GM18499 (cell line): ENCODE measurements around the gene RASL12.
"Not testable (repeated sequence)": the region's sequence is repeated elsewhere in the genome, so short reads cannot be mapped to it uniquely, and the experiment has no call there.

Experiments
- ATAC-seq: cut with Tn5 transposase; IDR thresholded peaks from one replicate; pipeline ENCODE4 v1.9.1; 2021; ENCODE audit warnings: moderate number of reproducible peaks; ENCODE audit not compliant: insufficient read depth, unreplicated experiment

RASL12 gene

DNA sequence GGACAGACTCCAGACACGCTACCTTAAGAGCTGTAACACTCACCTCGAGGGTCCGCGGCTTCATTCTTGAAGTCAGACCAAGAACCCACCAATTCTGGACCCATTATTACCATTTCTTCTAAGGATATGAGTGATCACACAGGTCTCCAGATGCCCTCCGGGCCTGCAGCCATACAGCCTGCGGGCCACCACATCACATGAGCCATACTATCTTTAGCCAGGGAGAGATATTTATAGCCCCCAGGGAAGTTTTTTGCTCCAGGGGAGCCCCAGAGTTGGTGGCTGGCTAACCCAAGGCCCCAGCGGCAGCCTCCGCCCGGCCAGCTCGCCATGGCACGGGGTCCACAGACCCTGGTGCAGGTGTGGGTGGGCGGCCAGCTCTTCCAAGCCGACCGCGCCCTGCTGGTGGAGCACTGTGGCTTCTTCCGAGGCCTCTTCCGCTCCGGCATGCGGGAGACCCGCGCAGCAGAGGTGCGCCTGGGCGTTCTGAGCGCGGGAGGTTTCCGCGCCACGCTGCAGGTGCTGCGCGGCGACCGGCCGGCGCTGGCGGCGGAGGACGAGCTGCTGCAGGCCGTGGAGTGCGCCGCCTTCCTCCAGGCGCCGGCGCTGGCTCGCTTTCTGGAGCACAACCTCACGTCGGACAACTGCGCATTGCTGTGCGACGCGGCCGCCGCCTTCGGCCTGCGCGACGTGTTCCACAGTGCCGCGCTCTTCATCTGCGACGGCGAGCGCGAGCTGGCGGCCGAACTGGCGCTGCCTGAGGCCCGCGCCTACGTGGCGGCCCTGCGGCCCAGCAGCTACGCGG, 8.9 kb upstream of the RASL12 start, which contains the start of gene KBTBD13:
TSS of gene KBTBD13 (plus strand) at position 261 of the 805 bp plus-strand sequence. CDS start at position 331, 70 bp downstream.
- no peak for ATAC-seq

DNA sequence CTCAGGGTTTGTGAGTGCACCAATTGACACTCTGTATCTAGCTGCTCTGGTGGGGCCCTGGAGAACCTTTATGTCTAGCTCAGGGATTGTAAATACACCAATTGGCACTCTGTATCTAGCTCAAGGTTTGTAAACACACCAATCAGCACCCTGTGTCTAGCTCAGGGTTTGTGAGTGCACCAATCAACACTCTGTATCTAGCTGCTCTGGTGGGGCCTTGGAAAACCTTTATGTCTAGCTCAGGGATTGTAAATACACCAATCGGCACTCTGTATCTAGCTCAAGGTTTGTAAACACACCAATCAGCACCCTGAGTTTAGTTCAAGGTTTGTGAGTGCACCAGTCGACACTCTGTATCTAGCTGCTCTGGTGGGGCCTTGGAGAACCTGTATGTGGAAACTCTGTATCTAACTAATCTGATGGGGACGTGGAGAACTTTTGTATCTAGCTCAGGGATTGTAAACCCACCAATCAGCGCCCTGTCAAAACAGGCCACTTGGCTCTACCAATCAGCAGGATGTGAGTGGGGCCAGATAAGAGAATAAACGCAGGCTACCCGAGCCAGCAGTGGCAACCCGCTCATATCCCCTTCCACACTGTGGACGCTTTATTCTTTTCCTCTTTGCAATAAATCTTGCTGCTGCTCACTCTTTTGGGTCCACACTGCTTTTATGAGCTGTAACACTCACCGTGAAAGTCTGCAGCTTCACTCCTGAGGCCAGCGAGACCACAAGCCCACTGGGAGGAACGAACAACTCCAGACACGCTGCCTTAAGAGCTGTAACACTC, 8.0 kb upstream of the RASL12 start:
- ATAC-seq = not testable (repeated sequence)

DNA sequence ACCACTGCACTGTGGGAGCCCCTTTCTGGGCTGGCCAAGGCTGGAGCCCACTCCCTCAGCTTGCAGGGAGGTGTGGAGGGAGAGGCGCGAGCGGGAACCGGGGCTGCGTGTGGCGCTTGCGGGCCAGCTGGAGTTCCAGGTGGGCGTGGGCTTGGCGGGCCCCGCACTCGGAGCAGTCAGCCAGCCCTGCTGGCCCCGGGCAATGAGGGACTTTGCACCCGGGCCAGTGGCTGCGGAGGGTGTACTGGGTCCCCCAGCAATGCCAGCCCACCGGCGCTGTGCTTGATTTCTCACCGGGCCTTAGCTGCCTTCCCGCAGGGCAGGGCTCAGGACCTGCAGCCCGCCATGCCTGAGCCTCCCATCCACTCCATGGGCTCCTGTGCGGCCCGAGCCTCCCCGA, 7.2 kb upstream of the RASL12 start:
- ATAC-seq = not testable (repeated sequence)

DNA sequence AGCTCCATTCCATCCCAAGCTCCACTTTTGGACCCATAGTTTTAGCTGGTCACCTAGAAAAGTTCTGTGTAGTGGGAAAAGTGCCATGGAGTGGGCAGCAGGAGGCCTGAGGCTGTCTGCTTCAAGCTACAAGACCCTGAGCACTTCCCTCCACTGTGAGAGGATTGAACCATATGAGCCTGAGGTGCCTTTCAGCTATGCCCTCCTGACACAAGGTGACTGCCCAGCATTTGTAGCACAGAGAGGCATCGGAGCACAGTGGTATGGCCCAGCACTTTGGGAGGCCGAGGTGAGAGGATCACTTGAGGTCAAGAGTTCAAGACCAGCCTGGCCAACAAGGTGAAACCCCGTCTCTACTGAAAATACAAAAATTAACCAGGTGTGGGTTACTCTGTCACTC, 4.8 kb upstream of the RASL12 start:
- ATAC-seq = no peak

DNA sequence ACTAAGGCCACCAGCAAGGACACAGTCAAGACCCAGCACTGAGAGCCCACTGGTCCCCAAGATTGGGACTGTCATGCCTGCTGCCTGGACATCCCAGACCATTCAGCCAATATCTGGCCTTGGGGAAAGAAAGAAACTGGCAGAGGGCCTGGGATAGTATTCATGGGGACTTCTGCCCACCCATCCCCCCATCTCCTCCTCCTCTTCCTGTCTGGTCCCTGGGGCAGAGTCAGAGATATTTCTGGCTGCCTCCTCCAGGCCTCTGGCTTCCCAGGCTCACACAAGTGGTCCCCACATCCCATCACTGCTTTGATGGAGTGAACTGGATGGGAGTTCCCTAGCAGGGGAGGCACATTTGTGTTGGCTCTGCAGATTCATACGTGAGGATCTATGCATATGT, 4.2 kb upstream of the RASL12 start:
- no peak for ATAC-seq

DNA sequence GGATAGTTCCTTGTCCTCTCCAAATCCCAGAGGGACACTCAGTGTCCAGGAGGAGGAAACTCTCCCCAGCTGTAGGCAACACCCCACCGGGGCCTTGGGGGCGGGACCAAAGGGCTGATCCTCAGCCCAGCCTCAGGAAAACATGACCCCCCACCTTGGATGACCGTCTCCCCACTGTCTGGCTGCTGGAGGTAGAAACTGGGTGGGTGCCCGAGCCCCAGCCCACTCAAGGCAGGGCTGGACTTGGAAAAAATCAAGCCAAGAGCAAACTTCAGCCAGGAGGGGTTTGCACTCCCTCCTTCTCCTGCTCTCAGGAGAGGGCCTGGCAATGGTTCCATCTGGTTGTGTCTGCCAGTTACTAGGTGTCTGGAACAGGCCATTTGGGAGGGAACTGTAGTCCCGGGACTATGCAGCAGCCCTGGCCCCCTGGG, 3.6 kb upstream of the RASL12 start:
- no peak for ATAC-seq

DNA sequence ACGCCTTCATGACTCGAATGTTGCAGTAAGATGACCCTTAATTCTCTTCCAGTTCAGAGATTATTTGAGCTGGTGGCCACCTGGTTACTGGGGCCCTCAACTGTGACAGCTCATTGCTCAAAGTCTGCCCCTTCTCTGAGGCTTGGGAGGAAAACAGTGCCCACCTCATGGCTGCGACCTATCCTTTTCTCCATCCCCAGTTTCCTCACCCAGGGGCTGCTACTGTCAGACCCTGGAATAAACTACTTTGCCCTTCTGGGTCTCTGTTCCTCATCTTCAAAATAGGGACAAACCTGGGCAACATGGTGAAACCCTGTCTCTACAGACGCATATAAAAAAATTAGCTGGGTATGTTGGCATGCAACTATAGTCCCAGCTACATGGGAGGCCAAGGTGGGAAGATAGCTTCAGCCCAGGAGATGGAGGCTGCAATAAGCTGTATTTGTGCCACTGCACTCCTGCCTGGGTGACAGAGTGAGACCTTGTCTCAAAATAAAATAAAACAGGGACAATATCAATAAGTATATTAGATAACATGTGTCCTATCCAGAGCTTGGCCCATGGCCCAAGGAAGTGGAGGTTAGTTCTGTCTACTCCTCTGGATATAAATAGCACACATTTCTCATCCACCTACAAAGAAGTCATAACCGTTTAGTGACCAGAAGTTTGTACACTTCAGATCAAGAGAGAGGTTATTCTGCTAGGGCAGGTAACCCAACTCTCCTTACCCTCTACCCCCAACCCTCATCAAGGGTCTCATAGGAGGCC, 2.2 kb upstream of the RASL12 start:
- no peak for ATAC-seq

DNA sequence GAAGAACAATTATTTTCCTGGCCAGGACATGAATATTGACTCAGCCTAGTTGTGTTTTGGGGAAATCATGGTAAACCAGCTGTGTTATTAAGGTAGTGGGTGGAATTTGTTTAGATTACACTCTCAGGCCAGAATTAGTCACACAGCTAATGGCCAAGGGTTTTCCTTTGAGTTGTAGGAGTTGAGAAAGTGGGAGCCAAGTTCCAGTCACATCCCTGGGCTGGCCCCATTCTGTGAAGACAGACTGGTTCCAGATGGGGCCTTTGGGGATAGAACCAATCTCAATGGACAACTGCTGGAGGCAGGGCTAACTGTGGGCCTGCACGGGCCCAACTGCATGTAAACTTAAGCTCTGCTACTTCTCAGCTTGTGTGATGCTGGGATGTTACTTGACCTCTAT, 1.4 kb upstream of the RASL12 start:
- ATAC-seq = no peak

DNA sequence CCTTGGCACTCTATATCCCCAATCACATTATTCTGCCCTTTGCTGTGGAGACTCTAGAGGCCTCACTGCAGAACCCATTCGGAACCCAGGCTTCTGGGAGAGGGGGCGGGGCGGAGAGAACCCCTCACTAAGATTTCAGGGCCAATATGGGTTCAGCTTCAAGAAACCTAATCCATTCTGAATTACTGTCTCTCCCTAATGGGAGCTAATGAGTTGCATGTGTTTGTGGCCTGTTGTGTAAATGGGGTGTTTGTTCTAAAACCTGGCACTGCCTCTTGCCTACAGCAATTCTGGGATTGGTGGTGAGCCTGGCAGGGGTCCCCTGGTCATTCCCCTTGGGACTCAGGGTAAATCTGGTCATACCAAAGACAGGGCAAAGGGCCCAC, 605 bp upstream of the RASL12 start:
- ATAC-seq = no peak

DNA sequence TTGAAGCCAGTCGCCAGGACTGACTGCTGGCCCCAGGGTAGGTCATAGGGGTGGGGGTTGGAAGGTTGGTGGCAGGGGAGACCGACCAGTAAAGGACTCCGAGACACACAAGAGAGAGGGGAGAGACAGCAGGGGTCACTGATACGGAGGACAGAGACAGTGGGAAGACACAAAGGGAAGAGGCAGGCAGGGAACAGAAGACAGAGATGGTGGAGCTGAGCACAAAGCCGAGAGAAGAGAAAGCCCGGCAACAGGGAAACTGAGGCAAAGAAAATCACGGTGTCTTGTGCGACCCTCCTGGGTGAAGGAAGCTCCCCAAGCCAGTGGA, 510 bp downstream of the RASL12 start:
- no peak for ATAC-seq

DNA sequence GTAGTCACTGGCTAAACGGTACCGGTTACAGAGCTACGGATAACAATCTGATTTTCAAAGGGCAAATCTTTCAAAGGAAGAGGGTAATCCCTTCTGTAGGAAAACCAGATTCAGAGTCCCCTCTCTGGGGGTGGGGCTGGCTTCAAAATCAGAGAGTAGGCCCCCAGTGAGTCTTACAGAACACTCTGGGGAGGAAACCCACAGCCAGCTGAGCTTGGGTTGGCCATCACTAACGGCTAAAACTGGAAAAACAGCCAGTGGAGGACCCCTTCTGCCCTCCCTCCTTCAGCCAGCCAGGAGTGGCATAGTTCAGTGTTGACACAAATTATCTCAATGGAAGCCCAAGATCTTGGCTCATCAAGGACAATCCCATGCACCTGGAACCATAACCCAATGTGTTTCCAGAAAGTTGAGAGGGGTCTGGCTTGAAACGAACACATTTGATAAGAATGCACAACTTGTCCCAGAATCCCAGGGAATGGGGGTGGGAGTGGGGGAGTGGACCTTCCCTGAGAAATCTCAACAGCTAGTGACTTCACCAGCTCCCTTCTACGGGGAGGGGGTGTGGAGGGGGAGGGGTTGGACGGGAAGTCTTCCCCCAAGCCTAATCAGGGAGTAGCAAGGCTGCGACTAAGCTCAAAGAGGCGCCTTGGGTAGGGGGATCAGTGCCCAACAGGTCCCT, 1.0 kb downstream of the RASL12 start:
- no peak for ATAC-seq

DNA sequence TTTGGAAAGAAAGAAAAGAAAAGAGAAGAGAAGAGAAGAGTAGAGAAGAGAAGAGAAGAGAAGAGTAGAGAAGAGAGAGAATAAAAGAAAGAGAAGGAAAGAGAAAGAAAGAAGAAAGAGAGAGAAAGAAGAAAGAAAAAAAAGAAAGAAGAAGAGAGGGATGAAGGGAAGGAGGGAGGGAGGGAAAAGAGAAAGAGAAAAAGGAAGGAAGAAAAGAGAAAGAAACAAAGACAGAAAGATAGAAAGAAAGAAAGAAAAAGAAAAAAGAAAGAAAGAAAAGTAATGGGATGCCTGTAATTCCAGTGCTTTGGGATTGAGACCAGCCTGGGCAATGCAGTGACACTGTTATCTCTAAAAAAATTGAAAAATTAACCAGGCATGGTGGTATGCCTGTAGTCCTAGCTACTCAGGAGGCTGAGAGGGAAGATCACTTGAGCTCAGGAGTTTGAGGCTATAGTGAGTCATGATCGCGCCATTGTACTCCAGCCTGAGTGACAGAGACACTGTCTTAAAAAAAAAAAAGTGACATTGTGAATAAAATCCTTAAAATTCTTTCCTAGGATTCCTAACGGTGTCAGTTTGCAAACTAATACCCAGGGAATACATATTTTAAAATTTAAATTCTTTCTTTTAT, 1.7 kb downstream of the RASL12 start:
- ATAC-seq = no peak

DNA sequence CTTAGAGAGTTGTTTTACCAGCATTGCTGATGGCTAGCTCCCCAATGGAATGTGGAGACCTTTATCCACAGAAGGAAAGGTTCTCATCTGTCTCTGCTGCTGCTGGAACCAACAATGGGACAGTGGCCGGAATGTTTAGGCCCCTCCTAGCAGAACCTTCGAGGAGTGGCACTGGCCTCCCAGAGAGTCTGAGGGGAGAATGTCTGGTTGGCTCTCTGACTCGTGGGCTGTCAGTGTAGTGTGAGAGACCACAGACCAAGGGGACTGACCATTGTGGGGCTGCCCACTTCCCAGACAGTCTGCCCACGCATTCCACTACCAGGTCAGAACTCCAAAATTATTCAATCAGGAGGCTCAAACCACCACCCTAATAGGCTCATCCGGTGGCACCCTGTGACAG, 5.1 kb downstream of the RASL12 start:
- no peak for ATAC-seq

DNA sequence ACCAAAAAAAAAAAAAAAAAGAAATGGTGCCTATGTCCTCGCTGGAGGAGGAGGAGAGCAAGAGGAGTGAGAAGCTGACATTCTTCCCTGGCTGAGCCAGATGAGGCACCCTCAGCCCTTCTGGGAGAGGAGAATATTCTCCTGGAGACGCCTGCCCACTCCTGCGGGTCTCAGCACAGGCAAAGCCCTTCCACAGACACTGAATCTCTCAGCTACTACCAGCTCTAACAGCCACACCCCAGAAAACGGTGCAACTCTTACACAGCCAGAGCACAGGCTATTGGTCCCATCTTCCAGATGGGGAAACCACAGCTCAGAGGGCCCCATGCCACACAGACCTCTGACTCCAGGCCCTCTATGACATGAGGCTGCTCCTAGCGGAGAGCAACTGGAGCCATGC, 5.7 kb downstream of the RASL12 start:
- ATAC-seq = no peak

DNA sequence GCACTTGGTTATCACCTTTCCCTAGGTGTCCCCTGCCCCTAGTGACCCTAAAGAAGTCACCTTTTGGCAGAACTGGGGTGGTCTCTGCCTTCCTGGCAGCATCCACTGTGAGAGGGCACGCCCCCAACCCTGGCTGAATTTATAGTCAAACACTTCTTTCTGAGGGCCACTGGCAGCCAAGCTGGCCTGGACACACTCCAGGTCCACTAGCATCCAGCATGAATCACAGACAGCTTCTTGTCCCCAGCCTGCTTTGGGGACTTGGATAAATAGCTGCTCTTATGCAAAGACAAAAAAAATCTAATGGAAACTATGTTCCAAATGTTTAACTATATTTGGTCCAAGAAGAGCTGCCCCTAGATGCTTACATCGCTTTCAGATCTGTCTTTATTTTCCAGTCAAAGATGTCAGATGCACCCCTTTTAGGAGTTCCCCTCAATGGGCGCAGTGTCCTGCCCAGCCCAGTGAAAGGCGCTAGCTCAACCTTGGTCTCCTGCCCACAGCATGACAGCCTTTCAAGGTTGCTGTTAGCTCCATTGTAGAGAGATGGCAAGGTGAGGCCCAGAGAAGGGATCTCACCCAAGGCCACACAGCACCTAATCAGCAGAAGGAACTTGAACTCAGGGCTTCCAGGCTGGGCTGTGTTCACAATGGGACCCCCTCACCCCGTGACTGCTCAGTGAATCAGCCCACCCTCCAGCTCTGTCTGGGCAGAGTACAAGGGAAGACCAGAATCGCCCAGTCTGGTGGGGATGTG, 7.0 kb downstream of the RASL12 start:
- no peak for ATAC-seq

DNA sequence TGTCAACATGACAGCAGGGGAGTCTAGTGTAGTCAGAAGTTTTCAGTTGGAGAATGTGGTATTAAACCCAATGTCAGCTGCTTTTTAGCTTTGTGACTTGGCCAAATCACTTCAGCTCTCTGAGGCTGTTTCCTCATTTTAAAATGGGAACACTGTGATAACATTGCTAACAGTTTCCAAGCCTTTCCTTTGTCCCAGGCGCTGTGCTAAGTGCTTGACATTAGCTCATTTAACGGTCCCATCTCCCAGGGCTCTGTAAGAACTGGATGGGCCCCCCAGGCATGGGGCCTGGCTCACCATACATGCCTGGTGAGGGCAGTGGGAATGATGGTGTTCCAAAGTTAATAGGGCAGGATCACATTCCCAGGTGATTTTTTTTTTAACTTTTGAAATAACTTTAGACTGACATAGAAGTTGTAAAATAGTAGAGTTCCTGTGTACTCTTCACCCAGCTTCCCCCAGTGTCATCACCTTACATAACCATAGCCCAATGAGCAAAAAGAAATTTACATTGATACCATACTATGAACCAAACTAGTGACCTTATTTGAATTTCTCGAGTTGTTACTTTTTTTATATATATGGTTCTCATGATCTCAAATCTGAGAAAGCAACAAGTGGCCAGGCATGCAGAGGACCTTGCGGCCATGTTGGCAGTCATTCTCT, 7.7 kb downstream of the RASL12 start:
- ATAC-seq = no peak

DNA sequence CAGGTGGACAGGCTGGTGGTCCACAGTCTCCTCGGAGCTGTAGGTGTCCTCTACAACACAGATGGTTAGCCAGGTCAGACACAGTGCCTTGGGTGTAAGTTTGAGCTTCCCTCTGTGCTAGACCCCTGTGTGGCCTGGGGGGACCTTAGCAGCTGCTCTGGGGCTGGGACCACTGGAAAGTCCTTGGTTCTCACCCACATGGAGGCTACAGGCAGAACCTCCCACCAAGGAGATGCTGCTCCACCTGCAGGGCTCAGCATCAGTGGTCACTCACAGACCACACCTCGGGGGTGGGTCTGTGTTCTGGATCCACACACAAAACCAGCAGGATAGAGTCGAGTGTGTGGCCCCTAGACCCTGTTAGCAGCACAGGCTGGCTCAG, 8.4 kb downstream of the RASL12 start:
- ATAC-seq = no peak

DNA sequence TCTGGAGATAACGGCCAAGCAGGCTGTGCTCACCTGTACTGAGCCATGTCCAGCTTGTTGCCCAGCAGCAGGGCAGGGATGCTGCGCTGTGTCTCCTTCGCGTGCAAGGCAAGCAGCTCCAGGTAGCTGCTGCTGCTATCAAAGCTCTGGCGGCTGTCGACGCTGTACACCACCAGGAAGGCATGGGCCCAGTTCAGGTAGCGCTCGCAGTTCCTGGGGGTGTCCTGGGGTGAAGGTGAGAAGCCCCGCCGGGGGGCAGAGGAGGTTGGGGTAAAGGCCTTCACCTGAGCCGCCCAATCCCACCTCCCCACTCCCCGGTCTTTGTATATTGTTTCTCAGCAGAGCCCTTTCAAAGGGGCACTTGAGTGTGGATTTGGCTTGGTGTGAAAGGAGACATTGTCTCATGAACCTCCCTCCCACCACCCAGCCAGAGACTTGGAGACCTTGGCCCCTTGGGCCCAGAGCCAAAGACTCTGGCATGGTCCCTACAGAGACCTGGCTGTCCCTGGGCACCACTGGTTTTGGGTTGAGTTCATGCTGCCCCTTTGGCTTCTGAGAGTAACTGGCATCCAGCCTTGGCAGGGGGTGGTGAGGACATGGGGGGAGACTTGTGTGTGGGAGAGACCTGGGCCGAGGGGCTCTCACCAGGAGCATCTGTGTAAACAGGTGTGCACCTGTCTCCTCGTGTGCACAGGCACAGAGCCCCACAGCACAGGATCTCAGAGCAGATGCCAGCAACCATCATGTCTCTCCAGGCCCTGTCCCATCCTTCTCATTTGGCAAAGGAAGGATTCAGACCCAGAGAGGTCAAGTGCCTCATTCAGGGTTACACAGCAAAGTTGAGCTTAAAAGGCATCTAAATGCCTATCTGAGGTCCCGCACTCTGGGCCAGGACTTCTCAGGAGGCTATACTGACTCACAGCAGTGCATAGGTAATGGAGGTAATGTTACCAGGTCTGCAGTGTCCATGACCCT, 9.1 kb downstream of the RASL12 start:
- no peak for ATAC-seq
